OCI-LY1 (cell line): Measurements from ENCODE around the gene CYSRT1.

ENCODE experiments used
- H2AFZ ChIP-seq: fragments of 200-600 bp; sonication (generic), shearing (Covaris generic); 2 replicates; pipeline ENCODE4 v1.6.0; 2014; ENCODE audit warnings: antibody characterized with exemption, mild to moderate bottlenecking, low read length
- H3F3A ChIP-seq: fragments of 200-600 bp; sonication (generic), shearing (Covaris generic); 2 replicates; pipeline ENCODE4 v1.6.0; 2014; ENCODE audit warnings: mild to moderate bottlenecking, antibody characterized with exemption, low read length, moderate library complexity; ENCODE audit not compliant: insufficient read depth
- H3K27ac ChIP-seq: fragments of 200-600 bp; sonication (generic); 2 replicates; pipeline ENCODE4 v1.5.1; 2014; ENCODE audit warnings: low read length, mixed run types, mild to moderate bottlenecking, low read depth; ENCODE audit not compliant: poor library complexity, severe bottlenecking
- H3K27me3 ChIP-seq: fragments of 200-600 bp; sonication (generic); 2 replicates; pipeline ENCODE4 v1.6.0; 2014; ENCODE audit warnings: antibody characterized with exemption, mild to moderate bottlenecking, low read length, moderate library complexity; ENCODE audit not compliant: insufficient read depth
- H3K36me3 ChIP-seq: fragments of 200-600 bp; sonication (generic); 2 replicates; pipeline ENCODE4 v1.6.1; 2014; ENCODE audit warnings: mild to moderate bottlenecking, antibody characterized with exemption, low read length, moderate library complexity, mixed read lengths; ENCODE audit not compliant: insufficient read depth
- H3K4me1 ChIP-seq: fragments of 200-600 bp; sonication (generic); 2 replicates; pipeline ENCODE4 v1.5.1; 2014; ENCODE audit warnings: mild to moderate bottlenecking, low read length, moderate library complexity; ENCODE audit not compliant: insufficient read depth, severe bottlenecking
- H3K4me2 ChIP-seq: fragments of 200-600 bp; sonication (generic), shearing (Covaris generic); 2 replicates; pipeline ENCODE4 v1.6.1; 2014; ENCODE audit warnings: low read length
- H3K4me3 ChIP-seq: fragments of 200-600 bp; sonication (generic); 2 replicates; pipeline ENCODE4 v1.5.1; 2014; ENCODE audit warnings: low read length, low read depth, mild to moderate bottlenecking, mixed read lengths; ENCODE audit not compliant: poor library complexity, severe bottlenecking
- H3K79me2 ChIP-seq: fragments of 200-600 bp; shearing (Covaris generic); 2 replicates; pipeline ENCODE4 v1.6.1; 2016; ENCODE audit warnings: mixed run types, low read length, mixed read lengths; ENCODE audit not compliant: insufficient read depth
- H3K9ac ChIP-seq: fragments of 200-600 bp; sonication (generic), shearing (Covaris generic); 2 replicates; pipeline ENCODE4 v1.6.1; 2014; ENCODE audit warnings: mild to moderate bottlenecking, low read length, mixed read lengths
- H3K9me2 ChIP-seq: fragments of 200-600 bp; sonication (generic), shearing (Covaris generic); 2 replicates; pipeline ENCODE4 v1.6.1; 2014; ENCODE audit warnings: low read depth, mild to moderate bottlenecking, low read length, mixed read lengths
- H3K9me3 ChIP-seq: fragments of 200-600 bp; shearing (Covaris generic); 2 replicates; pipeline ENCODE4 v1.6.1; 2014; ENCODE audit warnings: low read length, mixed read lengths
- H4K20me1 ChIP-seq: fragments of 200-600 bp; sonication (generic), shearing (Covaris generic); 2 replicates; pipeline ENCODE4 v1.6.0; 2016; ENCODE audit warnings: mild to moderate bottlenecking, low read length; ENCODE audit not compliant: insufficient read depth
- CTCF ChIP-seq: fragments of 200-600 bp; sonication (generic), shearing (Covaris generic); IDR thresholded peaks from 2 replicates; pipeline ENCODE4 v1.5.1; 2017; ENCODE audit warnings: mild to moderate bottlenecking, antibody characterized with exemption, low read length, moderate library complexity, mixed read lengths
- EZH2 ChIP-seq: fragments of 200-600 bp; sonication (generic), shearing (Covaris generic); IDR thresholded peaks from 2 replicates; pipeline ENCODE4 v1.8.0; 2017; ENCODE audit warnings: borderline replicate concordance, mixed run types, mild to moderate bottlenecking, antibody characterized with exemption, low read length, moderate library complexity, mixed read lengths

Gene CYSRT1

GRCh38 chr9:137178201-137178938 lies 46.6 kb upstream of the CYSRT1 start:
- Histone ChIP-seq H3K4me3 (no peak overlapping the region), H3K79me2 (no peaks in the 10 kb centered on the region), H2AFZ (no peak overlapping the region), H3K9ac (no peak overlapping the region), H3K36me3 (peaks cover 34% of the 10 kb centered on the region), H3K9me2 (no peaks in the 10 kb centered on the region), H3F3A (peaks cover 4% of the 10 kb centered on the region; the same call in 1 of the 2 replicates), H3K4me2 (no peak overlapping the region), H3K27ac (no peak overlapping the region), H3K27me3 (0 out of 2 replicates have a peak, but pooled peaks cover 3% of the 10 kb centered on the region), H4K20me1 (no peaks in the 10 kb centered on the region), H3K9me3 (no peaks in the 10 kb centered on the region), H3K4me1 (peaks cover 11% of the 10 kb centered on the region)
- TF ChIP-seq CTCF: no peak
- no peak for TF ChIP-seq EZH2

- H4K20me1 ChIP-seq: no peaks in the 10 kb centered on the region
- peaks cover 41% of the 10 kb centered on the region for H3K36me3 ChIP-seq
These were observed 45.9 kb upstream of the CYSRT1 start for GRCh38 chr9:137178939-137179630.

GRCh38 chr9:137179761-137180160 lies 45.2 kb upstream of the CYSRT1 start:
- H3K4me3 ChIP-seq: no peak overlapping the region
- no peak overlapping the region for H3K4me2 ChIP-seq
- no peak for TF ChIP-seq CTCF
- TF ChIP-seq EZH2: no peak
- no peak overlapping the region for H3K27ac ChIP-seq
- H4K20me1 ChIP-seq: no peaks in the 10 kb centered on the region
- H3K4me1 ChIP-seq: peaks cover 6% of the 10 kb centered on the region
- H3K9ac ChIP-seq: no peak overlapping the region
- no peaks in the 10 kb centered on the region for H3K27me3 ChIP-seq
- H2AFZ ChIP-seq: no peak overlapping the region
- H3K79me2 ChIP-seq: no peaks in the 10 kb centered on the region
- H3F3A ChIP-seq: peaks cover 4% of the 10 kb centered on the region; the same call in 1 of the 2 replicates
- peaks cover 41% of the 10 kb centered on the region for H3K36me3 ChIP-seq
- H3K9me2 ChIP-seq: no peaks in the 10 kb centered on the region
- no peaks in the 10 kb centered on the region for H3K9me3 ChIP-seq

More at GRCh38 chr9:137178939-137179630, 45.9 kb upstream of the CYSRT1 start:
- TF ChIP-seq EZH2 (no peak), CTCF (no peak)
- H2AFZ ChIP-seq: no peak overlapping the region
- no peaks in the 10 kb centered on the region for H3K9me2 ChIP-seq
- H3K79me2 ChIP-seq: no peaks in the 10 kb centered on the region
- H3K9ac ChIP-seq: no peak overlapping the region
- H3K27me3 ChIP-seq: 0 out of 2 replicates have a peak, but pooled peaks cover 3% of the 10 kb centered on the region
- H3F3A ChIP-seq: peaks cover 4% of the 10 kb centered on the region; the same call in 1 of the 2 replicates
- no peak overlapping the region for H3K4me3 ChIP-seq
- no peak overlapping the region for H3K27ac ChIP-seq
- no peaks in the 10 kb centered on the region for H3K9me3 ChIP-seq
- H3K4me1 ChIP-seq: peaks cover 11% of the 10 kb centered on the region
- H3K4me2 ChIP-seq: no peak overlapping the region
